OCI-LY3 (cell line): ENCODE data around the gene SPECC1.

ENCODE experiments used
- EZH2phosphoT487 ChIP-seq: fragments of 200-600 bp; shearing (Covaris generic); IDR thresholded peaks from 2 replicates; pipeline ENCODE4 v1.6.1; 2018; ENCODE audit warnings: antibody characterized with exemption, mixed run types, low read depth
- TF ChIP-seq, protein P1 (sequence below): fragments of 200-600, 300-600 bp; sonication (generic); IDR thresholded peaks from 2 replicates; pipeline ENCODE4 v1.5.1; 2014; ENCODE audit warnings: antibody characterized with exemption, low read length, low read depth

DNA sequence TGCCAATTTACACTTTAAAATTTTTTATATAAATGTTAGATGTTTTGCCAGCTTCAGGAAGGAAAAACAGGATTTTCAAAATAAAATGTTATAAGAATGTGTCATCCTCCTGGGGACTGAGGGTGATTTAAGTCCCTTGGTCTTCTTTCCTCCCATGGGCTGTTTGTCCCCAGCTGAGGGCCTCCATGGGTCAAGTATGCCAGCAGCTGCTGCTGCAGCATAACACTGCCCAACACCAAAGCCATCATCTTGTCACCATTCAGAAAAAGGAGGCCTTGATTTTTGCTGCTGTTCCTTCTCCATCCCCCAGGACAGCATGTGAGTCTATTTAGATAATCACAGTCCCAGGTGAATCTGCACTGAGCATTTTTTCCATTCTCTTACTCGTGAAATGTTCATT lies 269.6 kb downstream of the SPECC1 start:
- TF ChIP-seq, protein P1, sequence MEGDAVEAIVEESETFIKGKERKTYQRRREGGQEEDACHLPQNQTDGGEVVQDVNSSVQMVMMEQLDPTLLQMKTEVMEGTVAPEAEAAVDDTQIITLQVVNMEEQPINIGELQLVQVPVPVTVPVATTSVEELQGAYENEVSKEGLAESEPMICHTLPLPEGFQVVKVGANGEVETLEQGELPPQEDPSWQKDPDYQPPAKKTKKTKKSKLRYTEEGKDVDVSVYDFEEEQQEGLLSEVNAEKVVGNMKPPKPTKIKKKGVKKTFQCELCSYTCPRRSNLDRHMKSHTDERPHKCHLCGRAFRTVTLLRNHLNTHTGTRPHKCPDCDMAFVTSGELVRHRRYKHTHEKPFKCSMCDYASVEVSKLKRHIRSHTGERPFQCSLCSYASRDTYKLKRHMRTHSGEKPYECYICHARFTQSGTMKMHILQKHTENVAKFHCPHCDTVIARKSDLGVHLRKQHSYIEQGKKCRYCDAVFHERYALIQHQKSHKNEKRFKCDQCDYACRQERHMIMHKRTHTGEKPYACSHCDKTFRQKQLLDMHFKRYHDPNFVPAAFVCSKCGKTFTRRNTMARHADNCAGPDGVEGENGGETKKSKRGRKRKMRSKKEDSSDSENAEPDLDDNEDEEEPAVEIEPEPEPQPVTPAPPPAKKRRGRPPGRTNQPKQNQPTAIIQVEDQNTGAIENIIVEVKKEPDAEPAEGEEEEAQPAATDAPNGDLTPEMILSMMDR: no peak
- no peak for TF ChIP-seq EZH2phosphoT487
